Hematopoietic multipotent progenitor cell treated with erythropoietin and hydrocortisone succinate and interleukin-3 and kit ligand, for 17 days (in vitro differentiated cells): ENCODE measurements around the gene IL6R.
"Not testable (repeated sequence)": the region's sequence is repeated elsewhere in the genome, so short reads cannot be mapped to it uniquely, and the experiment has no call there.

ENCODE experiments used
- DNase-seq: peaks from one replicate; pipeline ENCODE4 v3.0.0-alpha.2; 2015; ENCODE audit warnings: low spot score

The IL6R gene

GRCh38 chr1:154483941-154484803 lies 79.0 kb downstream of the IL6R start:
- DNase-seq = no peak

GRCh38 chr1:154485106-154485505 lies 80.0 kb downstream of the IL6R start:
- no peak for DNase-seq

- no peak for DNase-seq
Observed at GRCh38 chr1:154485910-154486496, 80.9 kb downstream of the IL6R start.

GRCh38 chr1:154486756-154487155 lies 81.6 kb downstream of the IL6R start:
- DNase-seq = not testable (repeated sequence)

- DNase-seq = no peak
Observed at GRCh38 chr1:154488922-154489321, 83.8 kb downstream of the IL6R start.

- DNase-seq = no peak
Observed at GRCh38 chr1:154489695-154490274, 84.6 kb downstream of the IL6R start.

- DNase-seq = no peak
Observed at GRCh38 chr1:154490317-154490716, 85.2 kb downstream of the IL6R start.

- no peak for DNase-seq
Observed at GRCh38 chr1:154492115-154492514, 87.0 kb downstream of the IL6R start.

GRCh38 chr1:154493276-154493675 lies 88.1 kb downstream of the IL6R start:
- DNase-seq = no peak

- no peak for DNase-seq
Observed at GRCh38 chr1:154495496-154496273, 90.5 kb downstream of the IL6R start.

GRCh38 chr1:154496383-154496782 lies 91.2 kb downstream of the IL6R start:
- no peak for DNase-seq

- DNase-seq = no peak
Observed at GRCh38 chr1:154497026-154497806, 92.1 kb downstream of the IL6R start.

- no peak for DNase-seq
Observed at GRCh38 chr1:154499446-154499845, 94.3 kb downstream of the IL6R start.

- DNase-seq = no peak
Observed at GRCh38 chr1:154500533-154500932, 95.4 kb downstream of the IL6R start.

GRCh38 chr1:154501423-154502065 lies 96.4 kb downstream of the IL6R start:
- DNase-seq = no peak

- DNase-seq = no peak
Observed at GRCh38 chr1:154502066-154502743, 97.1 kb downstream of the IL6R start, which contains the start of the genes SHE and TDRD10. TSS of gene SHE (minus strand) at chr1:154502412. CDS start at chr1:154502026, 386 bp downstream. TSS of gene TDRD10 (plus strand) at chr1:154502219. CDS start at chr1:154506904, 4,685 bp downstream.

GRCh38 chr1:154502744-154503115 lies 97.6 kb downstream of the IL6R start:
- no peak for DNase-seq

- no peak for DNase-seq
Observed at GRCh38 chr1:154503898-154504297, 98.8 kb downstream of the IL6R start.

GRCh38 chr1:154512760-154513159 lies 107.6 kb downstream of the IL6R start:
- DNase-seq = no peak

- DNase-seq = no peak
Observed at GRCh38 chr1:154514066-154514553, 109.0 kb downstream of the IL6R start.
